ENCODE measurements around the gene GAB4. TPM values are rescaled to one million over a fixed set of nuclear protein-coding genes. Genes with fewer than 3 reads are reported as not detected.
"Not testable (repeated sequence)": the region's sequence is repeated elsewhere in the genome, so short reads cannot be mapped to it uniquely, and the experiment has no call there.

GAB4 gene
- total and polyA plus RNA-seq, 4 donors = not detected

DNA sequence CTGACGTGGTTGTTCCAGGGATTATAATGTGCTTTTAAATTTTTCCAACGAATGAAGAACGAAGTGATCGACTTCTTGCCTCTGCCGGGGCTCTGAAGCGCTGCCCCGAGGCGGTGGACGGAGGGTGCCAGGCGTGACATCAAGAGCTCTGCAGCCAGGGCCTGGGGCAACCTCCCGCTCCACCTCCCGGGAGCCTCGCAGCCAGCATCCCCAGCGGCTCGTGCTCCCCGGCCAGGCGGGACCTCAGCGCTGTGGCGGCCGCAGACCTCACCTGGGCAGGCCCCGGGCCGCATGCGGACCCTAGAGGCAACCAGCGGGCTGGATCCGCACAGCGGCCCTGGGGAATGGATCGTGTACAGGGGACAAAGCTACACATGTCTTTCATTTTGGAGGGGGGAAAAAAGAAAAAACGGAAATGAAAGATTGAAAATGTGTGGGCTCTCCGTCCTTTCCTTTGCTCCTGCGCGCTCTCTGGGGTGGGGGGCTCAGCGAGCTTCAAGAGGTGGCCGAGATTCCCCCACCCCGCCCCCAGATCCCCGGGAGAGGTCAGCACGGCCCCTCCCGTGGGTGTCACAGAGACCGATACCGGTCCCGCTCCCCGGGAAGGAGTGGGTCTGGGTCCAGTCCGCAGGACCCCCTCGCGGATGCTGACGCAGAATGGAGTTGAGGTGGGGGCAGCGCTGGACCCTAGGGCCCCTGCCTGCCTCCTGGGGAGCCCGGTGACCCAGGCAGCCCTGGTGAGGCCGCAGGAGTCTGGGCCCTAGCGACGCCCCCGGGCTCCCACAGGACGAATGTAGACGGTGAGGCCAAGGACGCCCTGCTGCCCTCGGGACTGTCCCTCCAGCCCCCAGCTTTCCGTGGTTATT is 28.2 kb upstream of the GAB4 start:
- 22% methylated on average over 56 of the region's 56 CpGs for WGBS
- H3K36me3 ChIP-seq (ENCODE audit: control insufficient read depth in 4 of 4, insufficient read depth in 3 of 4, low read depth in 1 of 4, low read length in 3 of 4); H3K9ac ChIP-seq (ENCODE audit: low read depth in 1 of 2, low read length in 2 of 2); H3K9me3 ChIP-seq (ENCODE audit: control insufficient read depth in 4 of 4, low read length in 3 of 4); DNase-seq (ENCODE audit: low spot score); H3K27ac ChIP-seq (ENCODE audit: low read depth in 1 of 2, low read length in 2 of 2); H3K27me3 ChIP-seq (ENCODE audit: control insufficient read depth in 4 of 4, insufficient read depth in 4 of 4, low read length in 3 of 4); H3K4me1 ChIP-seq (ENCODE audit: control insufficient read depth in 4 of 4, insufficient read depth in 4 of 4, low read length in 3 of 4); H3K4me3 ChIP-seq (ENCODE audit: low read depth in 1 of 3, low read length in 3 of 3): not testable (repeated sequence)

DNA sequence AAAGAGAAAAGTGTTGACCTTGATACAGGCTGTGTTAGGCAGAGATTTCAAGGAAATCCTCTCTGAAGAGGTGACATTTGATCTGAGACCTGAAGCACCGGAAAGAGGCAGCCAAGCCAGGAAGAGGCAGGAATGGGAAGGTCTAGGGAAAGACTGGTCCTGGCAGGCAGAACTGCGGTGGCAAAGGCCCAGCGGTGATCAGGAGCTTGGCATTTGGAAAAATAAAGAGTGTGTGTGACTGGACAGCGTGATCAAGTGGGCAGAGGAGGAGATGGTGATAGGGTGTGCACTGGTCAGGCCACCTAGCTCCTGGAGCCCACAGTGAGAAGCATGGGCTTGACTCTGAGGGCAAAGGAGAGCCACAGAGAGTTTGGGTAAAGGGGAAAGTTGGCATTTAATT is 27.2 kb upstream of the GAB4 start:
- H3K9me3 ChIP-seq (ENCODE audit: control insufficient read depth in 4 of 4, low read length in 3 of 4) = peaks cover 0 to 2% (median under 1%) of the 10 kb centered on the region in 4 donors
- H3K4me3 ChIP-seq (ENCODE audit: low read depth in 1 of 3, low read length in 3 of 3) = no peak overlapping the region
- DNase-seq (ENCODE audit: low spot score) = no peak
- 77% methylated on average over 4 of the region's 4 CpGs for WGBS
- no peaks in the 10 kb centered on the region for H3K36me3 ChIP-seq (ENCODE audit: control insufficient read depth in 4 of 4, insufficient read depth in 3 of 4, low read depth in 1 of 4, low read length in 3 of 4)
- H3K27me3 ChIP-seq (ENCODE audit: control insufficient read depth in 4 of 4, insufficient read depth in 4 of 4, low read length in 3 of 4) = peaks cover 0 to 3% (median 0%) of the 10 kb centered on the region in 4 donors
- peaks cover 0 to 7% (median 4%) of the 10 kb centered on the region in 4 donors for H3K4me1 ChIP-seq (ENCODE audit: control insufficient read depth in 4 of 4, insufficient read depth in 4 of 4, low read length in 3 of 4)
- no peak overlapping the region for H3K9ac ChIP-seq (ENCODE audit: low read depth in 1 of 2, low read length in 2 of 2)
- no peak for TF ChIP-seq RXRA (IDR thresholded peaks at IDR 0.05)
- no peak for TF ChIP-seq YY1 (IDR thresholded peaks at IDR 0.05)
- no peak for TF ChIP-seq TAF1 (conservative IDR thresholded peaks at IDR 0.05)
- TF ChIP-seq SP1 (IDR thresholded peaks at IDR 0.05) = no peak
- TF ChIP-seq, protein P1, sequence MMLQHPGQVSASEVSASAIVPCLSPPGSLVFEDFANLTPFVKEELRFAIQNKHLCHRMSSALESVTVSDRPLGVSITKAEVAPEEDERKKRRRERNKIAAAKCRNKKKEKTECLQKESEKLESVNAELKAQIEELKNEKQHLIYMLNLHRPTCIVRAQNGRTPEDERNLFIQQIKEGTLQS (IDR thresholded peaks at IDR 0.05) = no peak
- TF ChIP-seq JUND (IDR thresholded peaks at IDR 0.05) = no peak
- TF ChIP-seq, protein P2, sequence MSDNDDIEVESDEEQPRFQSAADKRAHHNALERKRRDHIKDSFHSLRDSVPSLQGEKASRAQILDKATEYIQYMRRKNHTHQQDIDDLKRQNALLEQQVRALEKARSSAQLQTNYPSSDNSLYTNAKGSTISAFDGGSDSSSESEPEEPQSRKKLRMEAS (IDR thresholded peaks at IDR 0.05) = no peak
- H3K27ac ChIP-seq (ENCODE audit: low read depth in 1 of 2, low read length in 2 of 2) = no peak overlapping the region

DNA sequence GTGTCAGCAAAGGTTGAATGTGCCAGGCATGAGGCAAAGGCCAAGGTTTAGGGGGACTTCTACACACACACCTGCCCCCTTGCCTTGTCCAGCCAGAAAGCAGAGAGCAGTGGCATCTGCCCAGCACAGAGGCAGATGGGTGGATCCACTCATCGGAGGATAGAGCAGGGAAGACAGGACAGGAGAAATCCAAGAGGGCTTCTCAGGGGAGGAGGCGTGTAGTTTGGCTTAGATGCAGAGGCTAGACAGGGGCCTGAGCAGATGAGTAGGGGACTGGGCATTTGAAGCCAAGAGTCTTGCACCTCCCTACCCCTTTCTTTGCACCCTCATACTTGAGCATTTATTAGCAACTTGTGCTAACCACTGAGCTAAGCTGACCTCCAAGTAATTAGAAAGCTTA is 26.5 kb upstream of the GAB4 start:
- not testable (repeated sequence) for H3K27me3 ChIP-seq (ENCODE audit: control insufficient read depth in 4 of 4, insufficient read depth in 4 of 4, low read length in 3 of 4); H3K4me1 ChIP-seq (ENCODE audit: control insufficient read depth in 4 of 4, insufficient read depth in 4 of 4, low read length in 3 of 4); H3K27ac ChIP-seq (ENCODE audit: low read depth in 1 of 2, low read length in 2 of 2); H3K4me3 ChIP-seq (ENCODE audit: low read depth in 1 of 3, low read length in 3 of 3); H3K9ac ChIP-seq (ENCODE audit: low read depth in 1 of 2, low read length in 2 of 2); H3K9me3 ChIP-seq (ENCODE audit: control insufficient read depth in 4 of 4, low read length in 3 of 4); H3K36me3 ChIP-seq (ENCODE audit: control insufficient read depth in 4 of 4, insufficient read depth in 3 of 4, low read depth in 1 of 4, low read length in 3 of 4); DNase-seq (ENCODE audit: low spot score)
- 94% methylated on average over 2 of the region's 2 CpGs for WGBS

DNA sequence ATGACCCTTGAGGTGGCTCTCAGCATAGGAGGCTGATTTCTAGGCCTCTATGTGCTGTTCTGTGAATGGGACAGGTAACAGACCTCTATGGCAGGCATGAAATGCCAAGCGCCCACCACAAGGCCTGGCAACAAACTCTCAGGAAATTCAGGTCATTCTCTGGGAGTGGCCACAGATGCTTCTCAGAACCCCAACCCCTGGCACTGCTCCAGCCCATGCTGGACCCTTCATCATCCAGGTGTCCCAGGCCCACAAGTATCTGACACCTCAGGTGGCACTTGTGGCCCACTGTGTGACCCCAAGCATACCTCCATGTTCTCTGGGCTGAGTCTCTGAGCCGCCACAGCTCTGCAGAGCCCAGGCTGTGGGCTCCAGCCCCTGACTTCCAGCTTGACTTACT is 24.3 kb upstream of the GAB4 start:
- not testable (repeated sequence) for H3K36me3 ChIP-seq (ENCODE audit: control insufficient read depth in 4 of 4, insufficient read depth in 3 of 4, low read depth in 1 of 4, low read length in 3 of 4); H3K27me3 ChIP-seq (ENCODE audit: control insufficient read depth in 4 of 4, insufficient read depth in 4 of 4, low read length in 3 of 4); DNase-seq (ENCODE audit: low spot score); H3K27ac ChIP-seq (ENCODE audit: low read depth in 1 of 2, low read length in 2 of 2); H3K9ac ChIP-seq (ENCODE audit: low read depth in 1 of 2, low read length in 2 of 2); H3K4me1 ChIP-seq (ENCODE audit: control insufficient read depth in 4 of 4, insufficient read depth in 4 of 4, low read length in 3 of 4); H3K4me3 ChIP-seq (ENCODE audit: low read depth in 1 of 3, low read length in 3 of 3); H3K9me3 ChIP-seq (ENCODE audit: control insufficient read depth in 4 of 4, low read length in 3 of 4)
- WGBS = 86% methylated on average over 2 of the region's 2 CpGs

DNA sequence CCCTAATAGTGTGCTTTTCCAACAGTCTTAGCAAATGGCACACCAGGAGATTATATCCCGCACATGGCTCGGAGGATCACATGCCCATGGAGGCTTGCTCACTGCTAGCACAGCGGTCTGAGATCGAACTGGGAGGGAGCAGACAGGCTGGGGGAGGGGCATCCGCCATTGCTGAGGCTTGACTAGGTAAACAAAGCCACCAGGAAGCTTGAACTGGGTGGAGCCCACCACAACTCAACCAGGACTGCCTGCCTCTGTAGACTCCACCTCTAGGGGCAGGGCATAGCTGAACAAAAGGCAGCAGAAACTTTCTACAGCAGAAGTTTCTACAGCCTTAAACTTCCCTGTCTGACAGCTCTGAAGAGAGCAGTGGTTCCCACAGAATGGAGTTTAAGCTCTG is 16.4 kb upstream of the GAB4 start:
- not testable (repeated sequence) for DNase-seq (ENCODE audit: low spot score); H3K9me3 ChIP-seq (ENCODE audit: control insufficient read depth in 4 of 4, low read length in 3 of 4); H3K27me3 ChIP-seq (ENCODE audit: control insufficient read depth in 4 of 4, insufficient read depth in 4 of 4, low read length in 3 of 4); H3K4me3 ChIP-seq (ENCODE audit: low read depth in 1 of 3, low read length in 3 of 3); H3K36me3 ChIP-seq (ENCODE audit: control insufficient read depth in 4 of 4, insufficient read depth in 3 of 4, low read depth in 1 of 4, low read length in 3 of 4); H3K4me1 ChIP-seq (ENCODE audit: control insufficient read depth in 4 of 4, insufficient read depth in 4 of 4, low read length in 3 of 4); H3K27ac ChIP-seq (ENCODE audit: low read depth in 1 of 2, low read length in 2 of 2); H3K9ac ChIP-seq (ENCODE audit: low read depth in 1 of 2, low read length in 2 of 2)
- WGBS = 57% methylated on average over 5 of the region's 5 CpGs

DNA sequence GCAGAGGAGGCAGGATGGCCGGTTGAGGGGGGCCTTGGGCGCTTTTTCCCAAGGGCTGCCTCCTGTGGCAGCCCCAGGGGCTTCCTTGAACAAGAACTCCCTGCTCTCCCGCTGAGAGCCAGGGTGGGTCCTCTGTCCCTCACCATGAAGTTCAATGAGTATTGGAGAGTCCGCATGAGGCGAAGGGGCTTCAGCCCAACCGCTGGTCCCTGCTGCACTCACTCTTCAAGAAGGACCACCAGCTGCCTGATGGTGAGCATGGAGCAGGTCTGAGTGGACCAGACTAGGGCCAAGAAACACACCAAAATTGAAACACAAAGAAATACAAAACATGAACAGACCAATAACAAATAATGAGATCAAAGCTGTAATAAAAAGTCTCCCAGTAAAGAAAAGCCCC is 7.5 kb upstream of the GAB4 start:
- H3K4me1 ChIP-seq (ENCODE audit: control insufficient read depth in 4 of 4, insufficient read depth in 4 of 4, low read length in 3 of 4); H3K27me3 ChIP-seq (ENCODE audit: control insufficient read depth in 4 of 4, insufficient read depth in 4 of 4, low read length in 3 of 4); H3K4me3 ChIP-seq (ENCODE audit: low read depth in 1 of 3, low read length in 3 of 3); DNase-seq (ENCODE audit: low spot score); H3K27ac ChIP-seq (ENCODE audit: low read depth in 1 of 2, low read length in 2 of 2); H3K9me3 ChIP-seq (ENCODE audit: control insufficient read depth in 4 of 4, low read length in 3 of 4); H3K9ac ChIP-seq (ENCODE audit: low read depth in 1 of 2, low read length in 2 of 2); H3K36me3 ChIP-seq (ENCODE audit: control insufficient read depth in 4 of 4, insufficient read depth in 3 of 4, low read depth in 1 of 4, low read length in 3 of 4): not testable (repeated sequence)
- 80% methylated on average over 6 of the region's 6 CpGs for WGBS

DNA sequence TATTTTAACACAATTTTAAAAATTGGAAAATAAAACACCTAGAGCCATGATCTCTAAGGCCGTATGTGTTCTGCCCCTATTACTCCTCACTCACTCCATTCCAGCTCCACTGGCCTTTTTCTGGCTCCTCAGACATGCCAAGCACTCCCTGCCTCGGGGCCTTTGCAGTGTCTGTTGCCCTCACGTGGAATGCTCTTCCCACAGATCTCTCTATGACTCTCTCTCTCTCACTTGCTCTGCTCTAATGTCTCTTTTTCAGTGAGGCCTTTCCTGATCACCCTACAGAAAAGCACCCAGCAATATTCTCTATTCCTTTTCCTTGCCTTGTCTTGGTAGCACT is 6.0 kb upstream of the GAB4 start:
- WGBS = 43% methylated on average over 3 of the region's 3 CpGs
- not testable (repeated sequence) for H3K9me3 ChIP-seq (ENCODE audit: control insufficient read depth in 4 of 4, low read length in 3 of 4); H3K4me1 ChIP-seq (ENCODE audit: control insufficient read depth in 4 of 4, insufficient read depth in 4 of 4, low read length in 3 of 4); H3K4me3 ChIP-seq (ENCODE audit: low read depth in 1 of 3, low read length in 3 of 3); DNase-seq (ENCODE audit: low spot score); H3K36me3 ChIP-seq (ENCODE audit: control insufficient read depth in 4 of 4, insufficient read depth in 3 of 4, low read depth in 1 of 4, low read length in 3 of 4); H3K27ac ChIP-seq (ENCODE audit: low read depth in 1 of 2, low read length in 2 of 2); H3K9ac ChIP-seq (ENCODE audit: low read depth in 1 of 2, low read length in 2 of 2); H3K27me3 ChIP-seq (ENCODE audit: control insufficient read depth in 4 of 4, insufficient read depth in 4 of 4, low read length in 3 of 4)

Data from liver (tissue), 9 donors.